PC-9 (cell line): ENCODE measurements around the gene ERRFI1. TPM values are rescaled to one million over a fixed set of nuclear protein-coding genes. Genes with fewer than 3 reads are reported as not detected.

Experiments used
- BruUV-seq: library from RNA; stranded (reverse); fragments of 400-500 nt; replicated peaks from 2 replicates; lab custom pipeline; 2021; lab: Mats Ljungman, UMichigan
- CTCF ChIA-PET: fragments of 300-600 bp; sonication (Branson Sonifier 250); formaldehyde crosslinking; loops from one replicate; lab custom pipeline; 2022; ENCODE audit warnings: antibody characterized with exemption; lab: Charles Lee
- POLR2A ChIA-PET: fragments of 300-600 bp; sonication (Branson Sonifier 250); formaldehyde crosslinking; loops from one replicate; lab custom pipeline; 2022; ENCODE audit warnings: antibody characterized with exemption; ENCODE audit not compliant: unreplicated experiment; lab: Charles Lee
- DNase-seq, 2 experiments: peaks; one replicate each; pipeline versions ENCODE4 v3.0.0 to v3.0.0-alpha.2; 2015 to 2022; ENCODE audit warnings: mixed read lengths in 1 of 2
- H2AFZ ChIP-seq: fragments of 200-600 bp; sonication (generic); 2 replicates; pipeline ENCODE4 v1.8.1; 2017; ENCODE audit warnings: antibody characterized with exemption
- H3F3A ChIP-seq: fragments of 200-600 bp; sonication (generic); 2 replicates; pipeline ENCODE4 v1.8.1; 2017; ENCODE audit warnings: antibody characterized with exemption, mild to moderate bottlenecking, low read depth; ENCODE audit not compliant: insufficient read depth
- H3K27ac ChIP-seq: fragments of 200-600 bp; sonication (generic); 2 replicates; pipeline ENCODE4 v1.6.1; 2016; ENCODE audit warnings: mixed run types
- H3K27me3 ChIP-seq: fragments of 200-600 bp; sonication (generic); 2 replicates; pipeline ENCODE4 v1.6.1; 2016; ENCODE audit warnings: low read depth, mixed run types; ENCODE audit not compliant: insufficient read depth
- H3K36me3 ChIP-seq: fragments of 200-600 bp; sonication (generic); 2 replicates; pipeline ENCODE4 v1.6.1; 2016; ENCODE audit warnings: low read depth, mixed run types
- H3K4me1 ChIP-seq: fragments of 200-600 bp; sonication (generic); replicated peaks from 2 replicates; pipeline ENCODE4 v1.6.1; 2016; ENCODE audit warnings: mixed run types; ENCODE audit not compliant: insufficient read depth
- H3K4me2 ChIP-seq: fragments of 200-600 bp; sonication (generic); 2 replicates; pipeline ENCODE4 v1.6.1; 2017; ENCODE audit warnings: mixed run types
- H3K4me3 ChIP-seq: fragments of 200-600 bp; sonication (generic); 2 replicates; pipeline ENCODE4 v1.6.1; 2016; ENCODE audit warnings: mixed run types
- H3K79me2 ChIP-seq: fragments of 200-600 bp; sonication (generic); 2 replicates; pipeline ENCODE4 v1.6.1; 2017; ENCODE audit warnings: low read depth, mixed run types
- H3K9me2 ChIP-seq: fragments of 200-600 bp; sonication (generic); 2 replicates; pipeline ENCODE4 v1.8.1; 2017; ENCODE audit warnings: mild to moderate bottlenecking; ENCODE audit not compliant: insufficient read depth
- H3K9me3 ChIP-seq: fragments of 200-600 bp; sonication (generic); 2 replicates; pipeline ENCODE4 v1.8.1; 2016; ENCODE audit warnings: low read depth; ENCODE audit not compliant: insufficient read depth
- H4K20me1 ChIP-seq: fragments of 200-600 bp; sonication (generic); 2 replicates; pipeline ENCODE4 v1.8.1; 2017; ENCODE audit not compliant: insufficient read depth
- CTCF ChIP-seq: fragments of 200-600 bp; sonication (generic); conservative IDR thresholded peaks from 2 replicates; pipeline ENCODE4 v1.6.1; 2017; ENCODE audit warnings: mixed run types, antibody characterized with exemption, mild to moderate bottlenecking, moderate library complexity
- EZH2 ChIP-seq: fragments of 200-600 bp; sonication (generic); IDR thresholded peaks from 2 replicates; pipeline ENCODE4 v1.8.0; 2017; ENCODE audit warnings: antibody characterized with exemption, low read depth
- intact Hi-C: fragments of 100-400 bp; cut with micrococcal nuclease; formaldehyde crosslinking; loops from one replicate; pipeline ENCODE4 v1.10.0; 2022; ENCODE audit not compliant: unreplicated experiment
- total RNA-seq: library from RNA; stranded (reverse); gene quantifications from 2 replicates; pipeline ENCODE4 v1.2.3, GENCODE V29; 2021

The ERRFI1 gene
- total RNA-seq, 1 experiment from 2014 or later: 44.9 TPM

GRCh38 chr1:7983086-7983778 is 42.9 kb downstream of the ERRFI1 start:
- H3K4me1 ChIP-seq: peaks cover 10% of the 10 kb centered on the region
- no TSS peak for BruUV-seq
- intact Hi-C loops: loop anchor here (2.0 kb wide), 2 partner anchors 32 to 44 kb away; partner anchors contain the start of gene ERRFI1
- H3K9me2 ChIP-seq: no peaks in the 10 kb centered on the region
- H2AFZ ChIP-seq: no peak overlapping the region
- no peak overlapping the region for H3K4me3 ChIP-seq
- no peak for TF ChIP-seq EZH2
- TF ChIP-seq CTCF: no peak
- H3K27me3 ChIP-seq: no peaks in the 10 kb centered on the region
- H3K79me2 ChIP-seq: peaks cover 16% of the 10 kb centered on the region
- no peak overlapping the region for H3K4me2 ChIP-seq
- no peaks in the 10 kb centered on the region; the same call in 1 of the 2 replicates for H3K36me3 ChIP-seq
- H3K27ac ChIP-seq: peak overlapping the region; percentile 46; the same call in 1 of the 2 replicates
- CTCF ChIA-PET: interaction anchor here (0.6 to 1.2 kb wide), 2 partner anchors 10 to 32 kb away, joined by 3 to 4 read pairs; no protein-coding TSS in a partner anchor
- H4K20me1 ChIP-seq: no peaks in the 10 kb centered on the region
- POLR2A ChIA-PET: interaction anchor here (0.6 kb wide), 1 partner anchor 144 kb away, joined by 7 read pairs; no protein-coding TSS in a partner anchor
- DNase-seq: no peak
- no peaks in the 10 kb centered on the region for H3K9me3 ChIP-seq
- H3F3A ChIP-seq: peaks cover 10% of the 10 kb centered on the region

GRCh38 chr1:7980984-7981383 is 45.1 kb downstream of the ERRFI1 start:
- no peaks in the 10 kb centered on the region; the same call in 1 of the 2 replicates for H3K36me3 ChIP-seq
- no peak overlapping the region for H2AFZ ChIP-seq
- DNase-seq: no peak
- no peak overlapping the region for H3K4me3 ChIP-seq
- H3K27ac ChIP-seq: no peak overlapping the region
- no peak overlapping the region for H3K4me2 ChIP-seq
- ChIA-PET POLR2A (interaction anchor here (0.5 kb wide), 1 partner anchor 318 kb away, joined by 9 read pairs; no protein-coding TSS in a partner anchor), CTCF (interaction anchor here (0.7 kb wide), 1 partner anchor 256 kb away, joined by 6 read pairs; no protein-coding TSS in a partner anchor)
- TF ChIP-seq EZH2 (no peak), CTCF (no peak)
- H3K9me2 ChIP-seq: no peaks in the 10 kb centered on the region
- no TSS peak for BruUV-seq
- no peaks in the 10 kb centered on the region for H3K9me3 ChIP-seq
- no peaks in the 10 kb centered on the region for H3K27me3 ChIP-seq
- H4K20me1 ChIP-seq: no peaks in the 10 kb centered on the region
- H3K79me2 ChIP-seq: peaks cover 21% of the 10 kb centered on the region
- peaks cover 4% of the 10 kb centered on the region for H3F3A ChIP-seq
- peaks cover 6% of the 10 kb centered on the region; the same call in 1 of the 2 replicates for H3K4me1 ChIP-seq
- intact Hi-C loops: no loop called here

- CTCF ChIA-PET: interaction anchor here (0.6 to 1.6 kb wide), 8 partner anchors 15 to 1443 kb away, joined by 3 to 14 read pairs (median 4); no protein-coding TSS in a partner anchor
- Histone ChIP-seq H3K36me3 (peaks cover under 1% of the 10 kb centered on the region; the same call in 1 of the 2 replicates), H3K4me2 (no peak overlapping the region), H3K9me3 (no peaks in the 10 kb centered on the region), H3K9me2 (no peaks in the 10 kb centered on the region), H3F3A (peaks cover 14% of the 10 kb centered on the region), H3K4me1 (no peaks in the 10 kb centered on the region; the same call in 1 of the 2 replicates), H2AFZ (no peak overlapping the region), H4K20me1 (no peaks in the 10 kb centered on the region), H3K4me3 (no peak overlapping the region), H3K27me3 (no peaks in the 10 kb centered on the region), H3K79me2 (peaks cover 7% of the 10 kb centered on the region; the same call in 1 of the 2 replicates), H3K27ac (no peak overlapping the region)
- peak; percentile 56 to 84 for DNase-seq
- POLR2A ChIA-PET: interaction anchor here (0.5 to 0.6 kb wide), 4 partner anchors 13 to 145 kb away, joined by 4 to 8 read pairs (median 6); partner anchors contain the start of gene PARK7
- intact Hi-C loops: loop anchor here (1.0 to 5.0 kb wide), 4 partner anchors 339 to 873 kb away; no protein-coding TSS in a partner anchor
- peak; percentile 84 for TF ChIP-seq CTCF
- no peak for TF ChIP-seq EZH2
- no TSS peak for BruUV-seq
Observed at GRCh38 chr1:7975212-7975865, 50.8 kb downstream of the ERRFI1 start.
